ENCODE results near the gene PTGFRN.

The PTGFRN gene

GRCh38 chr1:116889380-116889779, 20.3 kb upstream of the PTGFRN start:
- DNase-seq: no peak

- DNase-seq: no peak
Observed at GRCh38 chr1:116891396-116892079, 18.2 kb upstream of the PTGFRN start.

DNA sequence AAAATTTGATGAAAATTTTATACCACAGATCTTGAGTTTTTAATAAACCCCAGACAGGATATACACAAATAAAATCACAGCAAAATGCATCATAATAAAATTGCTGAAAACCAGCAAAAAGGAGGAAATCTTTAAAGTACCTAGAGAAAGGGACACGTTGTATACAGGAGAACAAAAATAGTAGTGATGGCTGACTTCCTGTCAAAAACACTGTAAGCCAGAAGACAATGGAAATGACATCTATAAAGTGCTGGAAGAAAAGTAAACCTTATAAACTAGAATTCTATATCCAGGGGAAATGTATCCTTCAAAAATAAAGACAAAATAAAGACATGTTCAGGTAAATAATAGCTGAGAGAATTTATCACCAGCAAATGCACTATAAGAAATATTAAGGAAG, 14.6 kb upstream of the PTGFRN start:
- DNase-seq: no peak

DNA sequence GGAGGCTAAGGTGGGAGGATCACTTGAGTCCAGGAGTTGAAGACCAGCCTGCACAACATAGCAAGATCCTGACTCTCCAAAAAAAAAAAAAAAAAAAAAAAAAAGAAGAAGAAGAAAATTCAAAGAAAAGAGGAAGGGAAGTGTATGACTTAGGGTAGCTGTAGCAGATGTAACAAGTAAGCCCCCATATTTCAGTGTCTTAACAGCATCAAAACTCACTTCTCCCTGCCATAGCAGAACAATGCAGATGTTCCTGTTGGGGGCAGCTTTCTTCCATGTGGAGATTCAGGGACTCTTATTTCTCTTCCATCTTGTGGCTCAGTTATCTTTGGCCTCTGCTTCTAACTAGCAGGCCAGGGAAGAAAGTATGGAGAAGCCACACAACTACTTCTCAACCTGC, 10.2 kb upstream of the PTGFRN start:
- DNase-seq: no peak

GRCh38 chr1:116900471-116901365, 9.0 kb upstream of the PTGFRN start:
- no peak for DNase-seq

- no peak for DNase-seq
Observed at GRCh38 chr1:116902027-116902426, 7.7 kb upstream of the PTGFRN start.

DNA sequence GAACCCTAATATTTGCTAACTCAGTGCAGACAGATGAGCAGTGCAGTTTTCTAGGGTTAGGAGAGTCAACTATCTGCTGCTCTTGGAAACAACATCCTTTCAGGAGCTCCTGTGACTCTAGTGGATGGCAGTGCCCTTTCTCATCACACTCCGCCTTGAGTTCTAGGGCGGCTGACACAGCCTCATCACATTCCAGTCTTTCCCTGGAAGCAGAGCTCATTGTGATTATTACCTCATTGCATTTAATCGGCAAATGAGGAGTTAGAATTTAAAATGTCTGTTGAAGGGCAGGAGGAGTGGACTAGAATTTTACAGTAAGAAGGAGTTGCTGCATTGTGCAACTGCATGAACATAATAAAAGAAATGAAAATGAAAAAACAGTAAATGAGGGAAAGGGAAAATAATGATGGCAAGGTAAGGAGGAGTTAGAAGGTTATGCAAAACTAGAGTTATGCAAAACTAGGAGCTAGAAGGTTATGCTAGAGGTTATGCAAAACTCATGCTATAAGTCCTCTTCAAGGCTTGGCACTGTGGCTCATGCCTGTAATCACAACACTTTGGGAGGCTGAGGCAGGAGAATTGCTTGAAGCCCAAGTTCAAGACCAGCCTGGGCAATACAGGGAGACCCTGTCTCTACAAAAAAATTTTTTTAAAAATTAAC, 6.9 kb upstream of the PTGFRN start:
- no peak for DNase-seq

GRCh38 chr1:116904791-116905320, 4.9 kb upstream of the PTGFRN start:
- no peak for DNase-seq

DNA sequence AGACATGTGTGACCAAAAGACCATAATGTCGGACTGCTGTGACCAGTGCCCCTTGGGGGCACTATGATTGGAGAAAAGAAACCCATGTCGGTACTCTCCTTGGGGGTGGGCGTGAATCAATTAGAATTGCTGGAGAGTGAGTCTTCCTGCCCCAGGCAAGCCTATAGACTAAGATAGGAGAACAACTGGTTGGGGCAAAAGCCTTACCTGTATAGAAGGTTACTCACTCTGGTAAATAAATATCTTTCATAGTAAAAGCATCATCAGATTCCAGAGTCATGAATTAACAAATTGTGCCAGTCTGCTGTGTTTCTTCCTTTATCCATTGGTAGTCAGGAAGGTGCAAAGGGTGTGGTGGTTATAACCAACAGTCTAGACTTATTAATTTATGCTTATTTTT, 2.9 kb upstream of the PTGFRN start:
- DNase-seq: no peak

GRCh38 chr1:116907351-116907750, 2.4 kb upstream of the PTGFRN start:
- no peak for DNase-seq

GRCh38 chr1:116908266-116908665, 1.4 kb upstream of the PTGFRN start:
- no peak for DNase-seq

DNA sequence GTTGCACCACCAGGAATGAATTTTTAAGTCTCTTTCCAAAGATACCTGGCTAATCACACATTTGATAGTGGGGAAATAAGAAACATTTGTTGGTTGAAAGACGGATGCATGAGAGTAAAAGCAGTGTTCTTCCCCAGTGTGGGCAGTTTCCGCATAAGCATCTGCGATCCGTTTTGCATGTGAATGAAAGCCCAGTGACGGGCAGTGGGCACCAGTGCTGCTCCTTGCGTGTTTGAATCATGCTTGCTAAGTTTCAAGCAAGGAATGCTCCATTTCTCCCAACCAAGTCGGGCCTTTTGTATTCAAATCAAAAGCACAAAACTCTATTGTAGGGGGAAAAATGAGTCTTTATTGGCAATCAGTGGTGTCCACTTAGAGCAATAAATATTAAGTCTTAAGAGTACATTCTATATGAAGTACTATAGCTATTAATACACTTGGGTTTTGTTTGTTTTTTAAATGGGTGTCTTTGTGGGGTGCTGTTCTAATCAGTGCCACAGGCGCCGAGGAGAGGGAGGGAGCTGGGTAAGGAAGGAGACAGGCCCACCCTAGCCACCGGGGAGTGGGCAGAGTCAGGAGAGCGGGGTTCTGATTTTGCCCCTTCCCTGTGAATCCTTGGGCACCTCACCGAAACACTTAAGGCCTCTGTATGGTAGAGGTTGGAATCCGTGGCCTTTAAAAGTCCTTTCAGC, 750 bp upstream of the PTGFRN start:
- DNase-seq: no peak

DNA sequence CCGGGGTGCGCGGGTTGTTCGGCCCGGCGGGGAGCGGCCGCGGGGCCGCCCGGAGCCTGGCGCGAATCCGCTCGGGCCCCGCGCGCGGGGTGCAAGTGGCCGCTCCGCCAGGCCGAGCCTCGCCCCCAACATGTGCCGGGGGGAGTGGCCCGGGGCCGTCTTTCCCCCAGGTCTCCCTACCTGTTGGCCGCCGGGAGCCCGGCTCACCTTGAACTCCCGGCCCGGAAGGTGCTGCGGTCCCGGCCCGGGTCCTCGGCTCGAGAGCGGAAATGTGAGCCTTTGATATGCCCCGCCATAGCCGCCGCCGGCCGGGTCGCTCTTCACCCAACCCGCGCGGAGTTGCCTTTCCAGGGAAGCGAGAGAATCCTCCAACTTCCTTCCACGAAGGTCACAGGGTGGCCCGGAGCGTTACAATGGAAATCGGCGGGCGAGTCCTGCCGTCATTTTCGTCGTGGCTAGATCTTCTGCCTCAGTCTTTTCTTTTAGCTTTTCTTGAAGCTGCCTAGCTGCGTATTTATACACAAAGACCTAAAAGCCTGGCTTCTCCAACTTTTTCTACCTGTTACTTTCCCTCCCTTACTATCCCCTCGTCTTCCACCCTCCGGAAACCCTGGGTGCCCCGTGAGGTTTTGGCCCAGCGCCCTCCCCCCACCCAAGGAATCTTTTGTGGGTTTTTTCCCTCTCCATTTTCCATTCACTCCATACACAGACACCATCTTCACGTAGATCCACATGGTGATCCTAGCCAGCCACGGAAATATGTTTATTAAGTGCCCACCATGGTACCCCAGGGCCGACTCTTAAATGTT, 867 bp downstream of the PTGFRN start:
- DNase-seq: no peak

DNA sequence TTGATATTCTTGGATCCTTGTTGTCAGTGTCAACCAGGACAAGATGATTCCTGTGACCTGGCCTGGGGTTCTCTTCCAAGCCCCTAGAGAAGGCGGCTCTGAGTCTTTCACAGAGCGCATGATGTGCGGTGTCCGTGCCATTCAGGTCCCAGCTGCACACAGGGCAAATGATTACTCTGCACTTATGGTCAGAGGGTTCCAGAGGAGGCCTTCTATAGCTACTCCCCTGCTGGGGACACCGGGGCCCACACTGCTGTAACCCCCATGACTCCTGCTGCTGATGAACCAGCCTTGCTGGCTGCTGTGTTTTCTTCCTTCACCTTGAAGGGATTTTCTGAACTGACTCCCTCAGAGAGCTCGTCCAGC, 1.5 kb downstream of the PTGFRN start:
- no peak for DNase-seq

GRCh38 chr1:116911779-116912469, 2.2 kb downstream of the PTGFRN start:
- no peak for DNase-seq

GRCh38 chr1:116912846-116913245, 3.1 kb downstream of the PTGFRN start:
- no peak for DNase-seq

DNA sequence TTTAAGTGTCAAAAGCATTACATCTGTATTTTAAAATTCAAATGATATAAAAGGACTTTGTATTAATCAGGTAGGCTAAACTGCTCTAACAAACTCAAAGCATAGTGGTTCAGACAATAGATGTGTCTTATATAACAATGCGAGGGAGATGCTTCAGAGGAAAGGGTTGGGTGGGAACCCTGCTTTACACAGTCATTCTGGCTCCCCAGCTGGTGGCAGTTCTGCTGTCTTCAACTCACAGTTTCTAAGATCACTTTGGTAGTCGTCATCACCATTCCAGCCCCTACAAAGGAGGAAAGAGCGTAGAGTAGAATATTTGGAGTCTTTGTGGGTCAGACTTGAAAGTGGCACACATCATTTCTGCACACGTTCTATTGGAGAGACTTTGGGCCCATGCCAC, 4.2 kb downstream of the PTGFRN start:
- no peak for DNase-seq

- DNase-seq: no peak
Observed at GRCh38 chr1:116914667-116915066, 5.0 kb downstream of the PTGFRN start.

GRCh38 chr1:116915086-116915661, 5.5 kb downstream of the PTGFRN start:
- DNase-seq: no peak

GRCh38 chr1:116916002-116916401, 6.3 kb downstream of the PTGFRN start:
- DNase-seq: no peak

Data from SHP77 treated with DMSO at 0.1 percent for 48 hours (cell line).